ENCODE data around the gene PTTG1IP. TPM values are rescaled to one million over a fixed set of nuclear protein-coding genes. Genes with fewer than 3 reads are reported as not detected.

PTTG1IP gene
- total RNA-seq, 1 donor from 2014 or later = 240 TPM

DNA sequence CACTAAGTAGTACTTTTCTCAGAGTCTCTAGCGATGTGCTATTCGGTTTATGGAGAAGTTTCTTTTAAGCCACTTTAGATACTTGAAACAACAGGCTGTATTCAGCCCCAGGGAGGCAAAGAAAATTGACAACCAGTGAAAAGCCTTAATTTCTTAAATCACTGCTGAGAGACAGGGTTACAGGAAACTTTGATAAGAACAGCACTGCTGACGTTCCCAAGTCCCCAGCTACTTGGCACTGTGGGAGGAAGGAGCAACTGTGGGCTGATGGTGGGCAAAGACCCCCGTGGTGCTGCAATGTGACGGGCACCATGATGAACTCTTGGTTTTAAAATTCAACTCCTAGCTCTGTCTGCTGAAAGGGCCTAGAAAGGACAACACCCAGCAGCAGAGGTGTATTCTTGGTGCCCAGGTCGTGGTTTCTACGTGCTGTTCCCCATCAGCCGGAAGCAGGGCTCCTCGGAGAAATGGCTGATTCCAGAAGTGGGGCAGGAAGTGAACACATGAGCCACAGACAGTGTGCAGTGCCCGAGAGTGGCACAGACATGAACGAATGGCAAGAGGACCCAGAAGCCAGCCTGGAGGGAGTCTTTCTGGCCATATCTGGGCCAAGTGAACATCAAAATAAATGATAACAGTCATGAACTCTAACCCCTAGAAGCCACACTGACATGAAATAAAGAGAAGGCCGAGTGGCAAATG, 5.3 kb downstream of the PTTG1IP start:
- peaks cover 8% of the 10 kb centered on the region for H3K36me3 Mint-ChIP-seq (ENCODE audit: low read depth, unreplicated experiment)
- peaks cover 94% of the 10 kb centered on the region for H4K20me1 ChIP-seq (ENCODE audit: insufficient read depth, low read length)
- no peaks in the 10 kb centered on the region for H3K27me3 ChIP-seq (ENCODE audit: insufficient read depth, low read length)
- peak overlapping the region; percentile 87 for H3K27ac Mint-ChIP-seq (ENCODE audit: unreplicated experiment)
- no peaks in the 10 kb centered on the region for H3K27me3 Mint-ChIP-seq (ENCODE audit: low read depth, unreplicated experiment)
- peaks cover 91% of the 10 kb centered on the region for H3K79me2 ChIP-seq (ENCODE audit: insufficient read depth, low read length)
- no peak overlapping the region for H3K9ac ChIP-seq (ENCODE audit: low read length)
- H3K4me2 ChIP-seq (ENCODE audit: low read length) = peak overlapping the region; percentile 70
- H3K4me1 Mint-ChIP-seq (ENCODE audit: low read depth, unreplicated experiment) = peaks cover 63% of the 10 kb centered on the region
- no peaks in the 10 kb centered on the region for H3K9me3 Mint-ChIP-seq (ENCODE audit: unreplicated experiment)
- peak overlapping the region; percentile 37 for H3K4me3 Mint-ChIP-seq (ENCODE audit: unreplicated experiment)
- no peak overlapping the region for H2AFZ ChIP-seq (ENCODE audit: low read depth, low read length)
- peaks cover 72% of the 10 kb centered on the region for H3K4me1 ChIP-seq (ENCODE audit: insufficient read depth, low read length)
- FAIRE-seq = no peak
- DNase-seq (ENCODE audit: low read depth) = no peak
- TF ChIP-seq CTCF (IDR thresholded peaks at IDR 0.05; ENCODE audit: insufficient read depth, low read depth, low read length) (no peak), EZH2 (IDR thresholded peaks at IDR 0.05; ENCODE audit: insufficient read depth, low read length) (no peak)
- peak overlapping the region; percentile 88 for H3K27ac ChIP-seq (ENCODE audit: low read depth, low read length)
- H3K4me3 ChIP-seq (ENCODE audit: insufficient read depth, low read depth, low read length) = no peak overlapping the region
- H3K36me3 ChIP-seq (ENCODE audit: insufficient read depth, low read length) = peaks cover 5% of the 10 kb centered on the region
- H3K9me3 ChIP-seq (ENCODE audit: insufficient read depth, low read depth, low read length) = no peaks in the 10 kb centered on the region

GRCh38 chr21:44867464-44867863, 6.0 kb downstream of the PTTG1IP start:
- Mint-ChIP-seq H3K36me3 (ENCODE audit: low read depth, unreplicated experiment) (peaks cover 8% of the 10 kb centered on the region), H3K4me3 (ENCODE audit: unreplicated experiment) (no peak overlapping the region), H3K4me1 (ENCODE audit: low read depth, unreplicated experiment) (peaks cover 63% of the 10 kb centered on the region), H3K27ac (ENCODE audit: unreplicated experiment) (peak overlapping the region; percentile 15), H3K27me3 (ENCODE audit: low read depth, unreplicated experiment) (no peaks in the 10 kb centered on the region), H3K9me3 (ENCODE audit: unreplicated experiment) (no peaks in the 10 kb centered on the region)
- TF ChIP-seq CTCF (IDR thresholded peaks at IDR 0.05; ENCODE audit: insufficient read depth, low read depth, low read length) = no peak
- no peak for TF ChIP-seq EZH2 (IDR thresholded peaks at IDR 0.05; ENCODE audit: insufficient read depth, low read length)
- peaks cover 95% of the 10 kb centered on the region for H4K20me1 ChIP-seq (ENCODE audit: insufficient read depth, low read length)
- peaks cover 5% of the 10 kb centered on the region for H3K36me3 ChIP-seq (ENCODE audit: insufficient read depth, low read length)
- H3K4me3 ChIP-seq (ENCODE audit: insufficient read depth, low read depth, low read length) = no peak overlapping the region
- H3K27me3 ChIP-seq (ENCODE audit: insufficient read depth, low read length) = no peaks in the 10 kb centered on the region
- H3K9me3 ChIP-seq (ENCODE audit: insufficient read depth, low read depth, low read length) = no peaks in the 10 kb centered on the region
- peaks cover 91% of the 10 kb centered on the region for H3K79me2 ChIP-seq (ENCODE audit: insufficient read depth, low read length)
- H3K9ac ChIP-seq (ENCODE audit: low read length) = peak overlapping the region; percentile 11
- peaks cover 70% of the 10 kb centered on the region for H3K4me1 ChIP-seq (ENCODE audit: insufficient read depth, low read length)
- FAIRE-seq (no peak), DNase-seq (ENCODE audit: low read depth) (no peak)
- H3K4me2 ChIP-seq (ENCODE audit: low read length) = peak overlapping the region; percentile 70
- H2AFZ ChIP-seq (ENCODE audit: low read depth, low read length) = no peak overlapping the region
- H3K27ac ChIP-seq (ENCODE audit: low read depth, low read length) = peak overlapping the region; percentile 34

- H3K27me3 ChIP-seq (ENCODE audit: insufficient read depth, low read length) = no peaks in the 10 kb centered on the region
- peak overlapping the region; percentile 13 for H3K4me3 ChIP-seq (ENCODE audit: insufficient read depth, low read depth, low read length)
- peak overlapping the region; percentile 34 for H3K27ac ChIP-seq (ENCODE audit: low read depth, low read length)
- H3K79me2 ChIP-seq (ENCODE audit: insufficient read depth, low read length) = peaks cover 91% of the 10 kb centered on the region
- no peak for TF ChIP-seq CTCF (IDR thresholded peaks at IDR 0.05; ENCODE audit: insufficient read depth, low read depth, low read length)
- TF ChIP-seq EZH2 (IDR thresholded peaks at IDR 0.05; ENCODE audit: insufficient read depth, low read length) = no peak
- peaks cover 10% of the 10 kb centered on the region for H3K36me3 Mint-ChIP-seq (ENCODE audit: low read depth, unreplicated experiment)
- H3K9me3 Mint-ChIP-seq (ENCODE audit: unreplicated experiment) = no peaks in the 10 kb centered on the region
- FAIRE-seq = no peak
- peak overlapping the region; percentile 40 for H3K4me3 Mint-ChIP-seq (ENCODE audit: unreplicated experiment)
- H3K9me3 ChIP-seq (ENCODE audit: insufficient read depth, low read depth, low read length) = no peaks in the 10 kb centered on the region
- H3K9ac ChIP-seq (ENCODE audit: low read length) = peak overlapping the region; percentile 11
- H2AFZ ChIP-seq (ENCODE audit: low read depth, low read length) = no peak overlapping the region
- no peaks in the 10 kb centered on the region for H3K27me3 Mint-ChIP-seq (ENCODE audit: low read depth, unreplicated experiment)
- peaks cover 5% of the 10 kb centered on the region for H3K36me3 ChIP-seq (ENCODE audit: insufficient read depth, low read length)
- H4K20me1 ChIP-seq (ENCODE audit: insufficient read depth, low read length) = peaks cover 95% of the 10 kb centered on the region
- H3K4me1 Mint-ChIP-seq (ENCODE audit: low read depth, unreplicated experiment) = peaks cover 60% of the 10 kb centered on the region
- peak overlapping the region; percentile 60 for H3K27ac Mint-ChIP-seq (ENCODE audit: unreplicated experiment)
- H3K4me2 ChIP-seq (ENCODE audit: low read length) = peak overlapping the region; percentile 70
- peaks cover 63% of the 10 kb centered on the region for H3K4me1 ChIP-seq (ENCODE audit: insufficient read depth, low read length)
- DNase-seq (ENCODE audit: low read depth) = peak; percentile 90
Measured at GRCh38 chr21:44866780-44867179, 6.7 kb downstream of the PTTG1IP start.

All from astrocyte (in vitro differentiated cells and primary cell).